HG03095 (cell line): ENCODE data around the gene HID1.

Experiments used
- ATAC-seq: cut with Tn5 transposase; IDR thresholded peaks from one replicate; pipeline ENCODE4 v1.9.1; 2021; ENCODE audit warnings: moderate library complexity; ENCODE audit not compliant: unreplicated experiment

The HID1 gene

DNA sequence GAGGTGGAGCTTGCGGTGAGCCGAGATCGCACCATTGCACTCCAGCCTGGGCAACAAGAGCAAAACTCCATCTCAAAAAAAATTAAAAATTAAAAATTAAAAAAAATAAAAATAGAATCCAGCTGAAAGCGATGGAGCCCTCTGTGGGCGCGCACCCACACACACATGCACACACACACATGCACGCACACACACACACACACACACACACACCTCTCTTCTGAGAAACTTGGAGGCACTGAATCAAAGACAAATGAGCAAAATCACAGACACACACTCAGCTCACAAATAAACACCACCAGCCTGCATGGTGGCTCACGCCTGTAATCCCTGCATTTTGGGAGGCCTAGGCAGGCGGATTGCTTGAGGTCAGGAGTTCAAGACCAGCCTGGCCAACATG lies 69.5 kb downstream of the HID1 start:
- ATAC-seq, result no peak

DNA sequence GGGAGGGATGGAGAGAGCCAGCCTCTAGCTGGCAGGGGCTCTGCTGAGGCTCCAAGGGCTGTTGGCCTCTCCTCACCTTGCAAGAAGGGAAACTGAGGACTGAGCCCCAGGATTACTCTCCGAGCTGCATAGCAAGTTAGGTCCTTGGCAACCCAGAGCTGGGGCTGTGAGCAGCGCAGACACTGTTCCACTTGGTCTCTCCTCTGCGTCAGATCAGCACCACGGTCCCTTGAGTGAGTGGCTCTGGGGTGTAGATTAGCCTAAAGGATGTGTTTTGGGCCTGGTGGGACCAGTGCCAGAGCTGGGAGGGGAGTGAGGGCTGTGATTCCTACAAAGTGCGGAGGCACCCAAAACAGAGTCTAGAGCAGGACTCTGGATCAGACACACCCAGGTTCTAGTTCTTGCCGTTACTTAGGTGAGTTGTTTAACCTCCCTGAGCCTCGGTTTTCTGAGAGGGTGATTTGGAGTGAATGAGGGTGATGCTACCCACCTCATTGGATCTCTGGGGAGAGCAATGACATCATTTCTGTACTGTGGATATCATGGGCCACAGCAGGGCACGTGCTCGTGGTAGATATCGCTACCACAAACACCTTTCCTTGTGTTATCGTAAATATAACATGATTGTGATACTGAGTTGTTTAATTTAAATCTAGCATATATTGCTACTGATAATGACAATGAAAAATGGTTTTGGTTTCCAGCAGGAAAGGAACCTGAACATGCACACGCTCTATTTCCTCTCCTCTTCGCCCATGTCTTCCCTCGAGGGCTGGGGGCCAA lies 71.0 kb downstream of the HID1 start:
- no peak for ATAC-seq
